SU-DHL-6 (cell line): ENCODE data around the gene TUFT1.

Source experiments
- H2AFZ ChIP-seq: fragments of 200-600 bp; sonication (generic); 2 replicates; pipeline ENCODE4 v1.6.1; 2014; ENCODE audit warnings: low read depth, mild to moderate bottlenecking, moderate library complexity, mixed read lengths, antibody characterized with exemption, low read length; ENCODE audit not compliant: severe bottlenecking
- H3F3A ChIP-seq: fragments of 200-600 bp; shearing (Covaris generic); 2 replicates; pipeline ENCODE4 v1.6.0; 2016; ENCODE audit warnings: antibody characterized with exemption, mild to moderate bottlenecking; ENCODE audit not compliant: insufficient read depth
- H3K27ac ChIP-seq: fragments of 200-600 bp; sonication (generic); 2 replicates; pipeline ENCODE4 v1.5.1; 2016; ENCODE audit warnings: low read depth, mild to moderate bottlenecking, low read length, moderate library complexity, mixed read lengths
- H3K27me3 ChIP-seq: fragments of 200-600 bp; sonication (generic), shearing (Covaris generic); 2 replicates; pipeline ENCODE4 v1.6.0; 2014; ENCODE audit warnings: mild to moderate bottlenecking, low read length
- H3K36me3 ChIP-seq: fragments of 200-600 bp; sonication (generic); 2 replicates; pipeline ENCODE4 v1.6.1; 2014; ENCODE audit warnings: mild to moderate bottlenecking, low read length, mixed read lengths
- H3K4me2 ChIP-seq: fragments of 300-600, 200-600 bp; shearing (Covaris generic), sonication (generic); 2 replicates; pipeline ENCODE4 v1.6.0; 2014; ENCODE audit warnings: low read length, low read depth, mild to moderate bottlenecking; ENCODE audit not compliant: poor library complexity, severe bottlenecking
- H3K4me3 ChIP-seq: fragments of 200-600 bp; sonication (generic); 2 replicates; pipeline ENCODE4 v1.5.1; 2014; ENCODE audit warnings: antibody characterized with exemption, low read length, mild to moderate bottlenecking, mixed read lengths; ENCODE audit not compliant: insufficient read depth, poor library complexity, severe bottlenecking
- H3K79me2 ChIP-seq: fragments of 200-600 bp; sonication (generic); 2 replicates; pipeline ENCODE4 v1.6.1; 2014; ENCODE audit warnings: mild to moderate bottlenecking, low read length, moderate library complexity; ENCODE audit not compliant: insufficient read depth
- H3K9ac ChIP-seq: fragments of 200-600 bp; sonication (generic); 2 replicates; pipeline ENCODE4 v1.7.0; 2014; ENCODE audit warnings: mild to moderate bottlenecking, low read length
- H3K9me2 ChIP-seq: fragments of 200-600 bp; sonication (generic); replicated peaks from 2 replicates; pipeline ENCODE4 v1.6.1; 2014; ENCODE audit warnings: low read length; ENCODE audit not compliant: insufficient read depth
- H3K9me3 ChIP-seq: fragments of 200-600 bp; sonication (generic); 2 replicates; pipeline ENCODE4 v1.6.1; 2014; ENCODE audit warnings: low read length, mixed read lengths; ENCODE audit not compliant: insufficient read depth
- H4K20me1 ChIP-seq: fragments of 200-600 bp; sonication (generic); 2 replicates; pipeline ENCODE4 v1.6.1; 2014; ENCODE audit warnings: low read depth, mild to moderate bottlenecking, antibody characterized with exemption, low read length, moderate library complexity, mixed read lengths
- CTCF ChIP-seq: fragments of 200-600 bp; sonication (generic); IDR thresholded peaks from one replicate; pipeline ENCODE4 v1.5.1; 2017; ENCODE audit warnings: antibody characterized with exemption, mild to moderate bottlenecking, low read length, moderate library complexity; ENCODE audit not compliant: insufficient read depth, poor library complexity, severe bottlenecking
- EZH2phosphoT487 ChIP-seq: fragments of 200-600 bp; sonication (generic), shearing (Covaris generic); conservative IDR thresholded peaks from 2 replicates; pipeline ENCODE4 v1.6.1; 2018; ENCODE audit warnings: mild to moderate bottlenecking, antibody characterized with exemption, low read length, moderate library complexity, mixed read lengths

TUFT1 gene

DNA sequence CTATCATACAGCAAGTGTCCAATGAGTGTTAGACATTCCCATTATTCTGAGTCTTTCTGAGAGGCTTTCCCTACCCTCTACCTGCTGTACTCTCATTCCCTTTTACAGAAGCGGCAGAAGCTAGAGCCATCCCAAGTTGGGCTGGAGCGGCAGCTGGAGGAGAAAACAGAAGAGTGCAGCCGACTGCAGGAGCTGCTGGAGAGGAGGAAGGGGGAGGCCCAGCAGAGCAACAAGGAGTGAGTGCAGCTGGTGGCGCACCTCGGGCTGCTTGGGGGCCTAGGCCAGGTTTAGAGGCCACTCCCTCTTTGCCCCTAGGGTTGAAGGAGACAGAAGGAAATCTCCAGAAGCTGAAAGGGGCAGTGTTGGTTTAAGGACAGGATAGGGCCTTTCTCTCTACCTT lies 16.8 kb upstream of the TUFT1 start:
- no peaks in the 10 kb centered on the region for H3F3A ChIP-seq
- no peak overlapping the region for H3K4me2 ChIP-seq
- H3K27me3 ChIP-seq = no peaks in the 10 kb centered on the region
- H3K36me3 ChIP-seq = no peaks in the 10 kb centered on the region
- no peak overlapping the region for H2AFZ ChIP-seq
- no peak overlapping the region for H3K27ac ChIP-seq
- TF ChIP-seq CTCF = no peak
- TF ChIP-seq EZH2phosphoT487 = no peak
- H4K20me1 ChIP-seq = no peaks in the 10 kb centered on the region
- no peaks in the 10 kb centered on the region for H3K9me3 ChIP-seq
- H3K9me2 ChIP-seq = no peaks in the 10 kb centered on the region
- no peaks in the 10 kb centered on the region for H3K79me2 ChIP-seq
- no peak overlapping the region for H3K4me3 ChIP-seq
- no peak overlapping the region for H3K9ac ChIP-seq

GRCh38 chr1:151524736-151525135 lies 15.4 kb upstream of the TUFT1 start:
- Histone ChIP-seq H3F3A (no peaks in the 10 kb centered on the region), H3K79me2 (no peaks in the 10 kb centered on the region), H3K9ac (no peak overlapping the region), H3K27me3 (no peaks in the 10 kb centered on the region), H2AFZ (no peak overlapping the region), H3K4me3 (no peak overlapping the region), H3K9me2 (no peaks in the 10 kb centered on the region), H3K27ac (no peak overlapping the region), H3K9me3 (no peaks in the 10 kb centered on the region), H4K20me1 (no peaks in the 10 kb centered on the region), H3K36me3 (no peaks in the 10 kb centered on the region), H3K4me2 (no peak overlapping the region)
- TF ChIP-seq EZH2phosphoT487 = no peak
- no peak for TF ChIP-seq CTCF

GRCh38 chr1:151526735-151527525 lies 13.2 kb upstream of the TUFT1 start:
- Histone ChIP-seq H3K4me2 (no peak overlapping the region), H3K27me3 (no peaks in the 10 kb centered on the region), H3K79me2 (no peaks in the 10 kb centered on the region), H3K4me3 (no peak overlapping the region), H4K20me1 (no peaks in the 10 kb centered on the region), H2AFZ (no peak overlapping the region), H3K9ac (no peak overlapping the region), H3K9me3 (no peaks in the 10 kb centered on the region), H3K9me2 (no peaks in the 10 kb centered on the region), H3F3A (no peaks in the 10 kb centered on the region), H3K36me3 (no peaks in the 10 kb centered on the region), H3K27ac (no peak overlapping the region)
- no peak for TF ChIP-seq EZH2phosphoT487
- TF ChIP-seq CTCF = no peak
